ENCODE measurements around the gene ZRANB2.

DNA sequence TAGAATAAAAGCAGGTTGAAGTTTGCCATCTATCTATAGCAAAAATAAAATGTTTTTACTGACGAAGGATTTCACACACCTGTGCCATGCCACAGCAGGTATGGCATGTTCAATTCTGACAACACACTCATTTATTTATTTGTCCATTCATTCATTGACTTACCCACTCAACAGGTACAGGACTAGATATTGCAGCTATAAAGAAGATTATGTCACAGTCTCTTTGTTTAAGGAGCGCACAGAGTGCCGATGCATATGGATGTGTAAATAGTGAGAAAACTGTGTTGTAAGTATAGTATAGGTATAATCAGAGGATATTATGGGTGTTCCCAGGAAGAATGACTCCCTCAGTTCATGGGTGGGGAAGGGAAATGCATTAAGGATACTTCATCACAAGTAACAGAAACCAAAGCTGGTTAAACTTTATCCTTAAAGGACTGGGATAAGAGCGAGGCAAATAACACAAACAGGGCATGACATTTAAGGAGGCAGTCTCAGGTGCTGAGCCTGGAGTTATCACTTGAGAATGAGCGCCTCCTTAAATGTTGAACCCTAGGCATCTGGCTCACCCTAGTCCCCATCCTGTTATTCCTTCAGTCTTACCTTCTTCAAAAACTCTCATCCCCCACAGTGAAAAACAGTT is 7.9 kb upstream of the ZRANB2 start:
- TF ChIP-seq, protein P1, sequence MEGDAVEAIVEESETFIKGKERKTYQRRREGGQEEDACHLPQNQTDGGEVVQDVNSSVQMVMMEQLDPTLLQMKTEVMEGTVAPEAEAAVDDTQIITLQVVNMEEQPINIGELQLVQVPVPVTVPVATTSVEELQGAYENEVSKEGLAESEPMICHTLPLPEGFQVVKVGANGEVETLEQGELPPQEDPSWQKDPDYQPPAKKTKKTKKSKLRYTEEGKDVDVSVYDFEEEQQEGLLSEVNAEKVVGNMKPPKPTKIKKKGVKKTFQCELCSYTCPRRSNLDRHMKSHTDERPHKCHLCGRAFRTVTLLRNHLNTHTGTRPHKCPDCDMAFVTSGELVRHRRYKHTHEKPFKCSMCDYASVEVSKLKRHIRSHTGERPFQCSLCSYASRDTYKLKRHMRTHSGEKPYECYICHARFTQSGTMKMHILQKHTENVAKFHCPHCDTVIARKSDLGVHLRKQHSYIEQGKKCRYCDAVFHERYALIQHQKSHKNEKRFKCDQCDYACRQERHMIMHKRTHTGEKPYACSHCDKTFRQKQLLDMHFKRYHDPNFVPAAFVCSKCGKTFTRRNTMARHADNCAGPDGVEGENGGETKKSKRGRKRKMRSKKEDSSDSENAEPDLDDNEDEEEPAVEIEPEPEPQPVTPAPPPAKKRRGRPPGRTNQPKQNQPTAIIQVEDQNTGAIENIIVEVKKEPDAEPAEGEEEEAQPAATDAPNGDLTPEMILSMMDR (IDR thresholded peaks at IDR 0.05), result no peak
- TF ChIP-seq POLR2AphosphoS5 (IDR thresholded peaks at IDR 0.05), result no peak

All from breast epithelium (tissue), 3 donors.